Endothelial cell of umbilical vein (primary cell): Measurements from ENCODE around the gene TBCD. TPM values are rescaled to one million over a fixed set of nuclear protein-coding genes. Genes with fewer than 3 reads are reported as not detected.

ENCODE experiments used
- BruUV-seq: library from RNA; stranded (reverse); fragments of 400-500 nt; replicated peaks from 2 replicates; lab custom pipeline; 2021; lab: Mats Ljungman, UMichigan
- CTCF ChIA-PET: fragments of 300-600, 350-600 bp; sonication (Branson Sonifier 250); formaldehyde crosslinking; loops from one replicate; lab custom pipeline; 2021; ENCODE audit warnings: antibody characterized with exemption, inconsistent platforms; lab: Charles Lee
- POLR2A ChIA-PET: fragments of 300-600, 350-600 bp; sonication (Branson Sonifier 250); formaldehyde crosslinking; loops from one replicate; lab custom pipeline; 2021; ENCODE audit warnings: antibody characterized with exemption, inconsistent platforms; lab: Charles Lee
- DNase-seq: peaks from one replicate; pipeline ENCODE4 v3.0.0-alpha.2; 2011; ENCODE audit warnings: low read depth, low spot score
- FAIRE-seq: peaks from 2 replicates; lab custom pipeline; 2011; peaks lifted over from hg19 to GRCh38; lab: Jason Lieb, UNC
- H2AFZ ChIP-seq: 2 replicates; pipeline ENCODE4 v1.6.0; 2012; ENCODE audit warnings: low read depth, low read length, control low read depth, inconsistent platforms
- H3K27ac ChIP-seq: 2 replicates; pipeline ENCODE4 v1.5.1; 2011; ENCODE audit warnings: low read depth, mild to moderate bottlenecking, control low read depth, low read length, moderate library complexity; ENCODE audit not compliant: insufficient read depth
- H3K27me3 ChIP-seq, 2 experiments: 2 replicates each; pipeline versions ENCODE4 v1.6.0 to v1.6.1; 2011; ENCODE audit warnings: low read length in 2 of 2, mixed read lengths in 1 of 2; ENCODE audit not compliant: control insufficient read depth in 2 of 2, insufficient read depth in 2 of 2
- H3K36me3 ChIP-seq, 2 experiments: 2 replicates in 1 of 2; 3 replicates in 1 of 2; pipeline ENCODE4 v1.5.1; 2011; ENCODE audit warnings: low read length in 2 of 2, mild to moderate bottlenecking in 1 of 2, moderate library complexity in 1 of 2; ENCODE audit not compliant: control insufficient read depth in 2 of 2, insufficient read depth in 2 of 2; ENCODE audit errors: extremely low read depth in 1 of 2
- H3K4me1 ChIP-seq: 3 replicates; pipeline ENCODE4 v1.5.1; 2011; ENCODE audit warnings: mild to moderate bottlenecking, low read length; ENCODE audit not compliant: control insufficient read depth, insufficient read depth; ENCODE audit errors: extremely low read depth
- H3K4me2 ChIP-seq: 2 replicates; pipeline ENCODE4 v1.6.1; 2011; ENCODE audit warnings: low read length, control low read depth, mixed read lengths; ENCODE audit not compliant: insufficient read depth
- H3K4me3 ChIP-seq, 3 experiments: fragments of 200-600 bp in 1 of 3; sonication (generic), shearing (Covaris generic) in 1 of 3; replicated peaks in 1 of 3; 2 replicates each; pipeline ENCODE4 v1.5.1; 2011 to 2016; ENCODE audit warnings: control low read depth in 3 of 3, low read length in 3 of 3, mild to moderate bottlenecking in 2 of 3, inconsistent platforms in 1 of 3, low read depth in 1 of 3, moderate library complexity in 1 of 3; ENCODE audit not compliant: insufficient read depth in 1 of 3
- H3K79me2 ChIP-seq: 2 replicates; pipeline ENCODE4 v1.6.0; 2012; ENCODE audit warnings: low read length, inconsistent platforms; ENCODE audit not compliant: control insufficient read depth, insufficient read depth
- H3K9ac ChIP-seq: replicated peaks from 2 replicates; pipeline ENCODE3; 2011; ENCODE audit warnings: low read length, control low read depth; ENCODE audit not compliant: insufficient read depth; ENCODE audit errors: extremely low read depth
- H3K9me1 ChIP-seq: replicated peaks from 3 replicates; pipeline ENCODE4 v1.6.0; 2011; ENCODE audit warnings: mild to moderate bottlenecking, low read length; ENCODE audit not compliant: control insufficient read depth, insufficient read depth; ENCODE audit errors: extremely low read depth
- H3K9me3 ChIP-seq: replicated peaks from 2 replicates; pipeline ENCODE4 v1.5.1; 2012; ENCODE audit warnings: low read length, inconsistent platforms; ENCODE audit not compliant: control insufficient read depth, insufficient read depth
- H4K20me1 ChIP-seq: replicated peaks from 2 replicates; pipeline ENCODE3; 2011; ENCODE audit warnings: mild to moderate bottlenecking, low read length; ENCODE audit not compliant: control insufficient read depth, insufficient read depth; ENCODE audit errors: extremely low read depth
- EZH2 ChIP-seq: IDR thresholded peaks from 2 replicates; pipeline ENCODE4 v1.6.1; 2012; ENCODE audit warnings: borderline replicate concordance, low read depth, mild to moderate bottlenecking, moderate library complexity, low read length, inconsistent platforms; ENCODE audit not compliant: severe bottlenecking
- FOS ChIP-seq: IDR thresholded peaks from 2 replicates; pipeline ENCODE4 v1.6.1; 2011; ENCODE audit warnings: mild to moderate bottlenecking, low read length, moderate library complexity, borderline replicate concordance; ENCODE audit not compliant: insufficient read depth
- GATA2 ChIP-seq: IDR thresholded peaks from 2 replicates; pipeline ENCODE4 v1.7.0; 2011; ENCODE audit warnings: low read depth, mild to moderate bottlenecking, moderate library complexity, mixed read lengths, low read length; ENCODE audit not compliant: insufficient read length, insufficient read depth
- JUN ChIP-seq: IDR thresholded peaks from 2 replicates; pipeline ENCODE4 v1.6.1; 2011; ENCODE audit warnings: borderline replicate concordance, low read depth; ENCODE audit not compliant: insufficient read length, insufficient read depth
- MYC ChIP-seq: IDR thresholded peaks from one replicate; pipeline ENCODE4 v1.6.1; 2011; ENCODE audit warnings: mild to moderate bottlenecking, low read depth, low read length
- POLR2A ChIP-seq: IDR thresholded peaks from 2 replicates; pipeline ENCODE4 v1.6.1; 2012; ENCODE audit warnings: low read depth, mild to moderate bottlenecking, control low read depth, low read length
- POLR2AphosphoS5 ChIP-seq: IDR thresholded peaks from 2 replicates; pipeline ENCODE4 v1.6.1; 2012; ENCODE audit warnings: low read depth, mild to moderate bottlenecking, control low read depth, low read length, moderate library complexity; ENCODE audit not compliant: insufficient read depth
- dilution Hi-C: fragments of 300-500 bp; cut with MboI; formaldehyde crosslinking; loops from one replicate; pipeline ENCODE4 v1.15.0; 2019; ENCODE audit warnings: low sequenced_read_pairs; ENCODE audit not compliant: extremely low pct_ligation_motif_present
- intact Hi-C: fragments of 100-400 bp; cut with micrococcal nuclease; formaldehyde crosslinking; loops from one replicate; pipeline ENCODE4 v1.10.0; 2022
- polyA plus RNA-seq, 4 experiments: library from polyadenylated mRNA; depleted of rRNA in 3 of 4; stranded (reverse) in 3 of 4; unstranded in 1 of 4; fragments of >200 nt; gene quantifications; 2 replicates each; pipeline versions ENCODE4 v1.2.1 to v1.2.3, GENCODE V29; 2011 to 2012; ENCODE audit warnings: missing spikeins in 1 of 4
- total RNA-seq: library from RNA; stranded (reverse); gene quantifications from 2 replicates; pipeline ENCODE4 v1.2.3, GENCODE V29; 2021
- TF ChIP-seq, protein P1 (sequence below): IDR thresholded peaks from 2 replicates; pipeline ENCODE4 v1.6.1; 2011; ENCODE audit not compliant: insufficient read depth, insufficient read length
- TF ChIP-seq, protein P2 (sequence below), 2 donors: IDR thresholded peaks; 1 replicate in 1 of 2; 2 replicates in 1 of 2; pipeline ENCODE4 v1.5.1; 2011; ENCODE audit warnings: low read length in 2 of 2, mild to moderate bottlenecking in 2 of 2, moderate library complexity in 2 of 2, control low read depth in 1 of 2, inconsistent platforms in 1 of 2, low read depth in 1 of 2; ENCODE audit not compliant: insufficient read depth in 1 of 2; ENCODE audit errors: extremely low read depth in 1 of 2

The TBCD gene
- total and polyA plus RNA-seq, 2 donors (not counting 3 experiments of a cell fraction or from before 2014, with no cell fraction given): 121 to 145 TPM

DNA sequence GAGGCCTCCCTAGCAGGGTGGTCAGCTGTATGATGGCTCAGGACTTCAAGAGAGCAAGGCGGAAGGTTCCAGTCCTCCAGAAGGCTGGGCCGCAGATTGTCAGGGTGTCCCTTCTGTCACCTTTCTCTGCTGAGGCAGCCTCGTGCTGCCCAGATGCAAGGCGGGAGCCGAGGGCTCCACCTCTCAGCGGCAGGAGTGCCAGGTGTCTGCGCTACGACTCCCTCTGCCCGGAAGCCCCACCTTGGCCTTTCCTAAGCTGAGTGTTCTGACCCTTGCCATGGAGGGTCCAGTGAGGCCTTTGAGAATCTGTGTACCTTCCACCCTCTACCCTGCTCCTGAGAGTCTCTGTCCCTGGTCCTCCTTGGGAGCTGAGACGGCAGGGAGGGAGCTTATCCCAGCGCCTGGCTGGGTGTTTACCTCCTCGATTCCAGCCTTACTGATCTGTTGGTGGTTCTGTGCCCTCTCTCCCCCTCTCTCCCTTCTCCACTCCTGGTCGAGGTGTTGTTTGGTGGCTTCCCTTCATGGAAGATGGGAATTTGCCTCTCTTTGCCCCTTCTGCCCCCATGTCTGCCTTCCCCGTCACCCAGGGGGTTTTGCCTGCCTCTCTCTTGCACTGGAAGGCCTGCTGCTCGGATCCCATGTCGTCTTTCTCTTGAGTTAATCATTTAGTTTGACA is 90.2 kb downstream of the TBCD start:
- no peaks in the 10 kb centered on the region for H4K20me1 ChIP-seq
- CTCF ChIA-PET: interaction anchor here (1.2 kb wide), 1 partner anchor 10 kb away, joined by 3 read pairs; no protein-coding TSS in a partner anchor
- H3K27me3 ChIP-seq: no peaks in the 10 kb centered on the region
- H3K4me3 ChIP-seq: no peak overlapping the region
- FAIRE-seq (no peak), DNase-seq (no peak)
- no TSS peak for BruUV-seq
- H3K4me1 ChIP-seq: peaks cover 19% of the 10 kb centered on the region
- no peaks in the 10 kb centered on the region for H3K36me3 ChIP-seq
- H3K27ac ChIP-seq: no peak overlapping the region
- no peak overlapping the region for H3K4me2 ChIP-seq
- no peaks in the 10 kb centered on the region for H3K9me3 ChIP-seq
- peaks cover 15% of the 10 kb centered on the region for H3K79me2 ChIP-seq
- no peaks in the 10 kb centered on the region for H3K9me1 ChIP-seq
- H2AFZ ChIP-seq: no peak overlapping the region
- dilution Hi-C loops: no loop called here
- POLR2A ChIA-PET: no interaction called here
- H3K9ac ChIP-seq: no peak overlapping the region
- intact Hi-C loops: loop anchor here (10.0 kb wide), 1 partner anchor 387 kb away; the partner anchor contains the start of genes CYBC1 and NARF
- TF ChIP-seq POLR2AphosphoS5: no peak
- no peak for TF ChIP-seq MYC
- TF ChIP-seq FOS: no peak
- no peak for TF ChIP-seq GATA2
- TF ChIP-seq JUN: no peak
- TF ChIP-seq, protein P1, sequence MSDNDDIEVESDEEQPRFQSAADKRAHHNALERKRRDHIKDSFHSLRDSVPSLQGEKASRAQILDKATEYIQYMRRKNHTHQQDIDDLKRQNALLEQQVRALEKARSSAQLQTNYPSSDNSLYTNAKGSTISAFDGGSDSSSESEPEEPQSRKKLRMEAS: no peak
- no peak for TF ChIP-seq POLR2A
- no peak for TF ChIP-seq EZH2
- TF ChIP-seq, protein P2, sequence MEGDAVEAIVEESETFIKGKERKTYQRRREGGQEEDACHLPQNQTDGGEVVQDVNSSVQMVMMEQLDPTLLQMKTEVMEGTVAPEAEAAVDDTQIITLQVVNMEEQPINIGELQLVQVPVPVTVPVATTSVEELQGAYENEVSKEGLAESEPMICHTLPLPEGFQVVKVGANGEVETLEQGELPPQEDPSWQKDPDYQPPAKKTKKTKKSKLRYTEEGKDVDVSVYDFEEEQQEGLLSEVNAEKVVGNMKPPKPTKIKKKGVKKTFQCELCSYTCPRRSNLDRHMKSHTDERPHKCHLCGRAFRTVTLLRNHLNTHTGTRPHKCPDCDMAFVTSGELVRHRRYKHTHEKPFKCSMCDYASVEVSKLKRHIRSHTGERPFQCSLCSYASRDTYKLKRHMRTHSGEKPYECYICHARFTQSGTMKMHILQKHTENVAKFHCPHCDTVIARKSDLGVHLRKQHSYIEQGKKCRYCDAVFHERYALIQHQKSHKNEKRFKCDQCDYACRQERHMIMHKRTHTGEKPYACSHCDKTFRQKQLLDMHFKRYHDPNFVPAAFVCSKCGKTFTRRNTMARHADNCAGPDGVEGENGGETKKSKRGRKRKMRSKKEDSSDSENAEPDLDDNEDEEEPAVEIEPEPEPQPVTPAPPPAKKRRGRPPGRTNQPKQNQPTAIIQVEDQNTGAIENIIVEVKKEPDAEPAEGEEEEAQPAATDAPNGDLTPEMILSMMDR (IDR thresholded peaks at IDR 0.05; ENCODE audit: extremely low read depth in 1 of 2, insufficient read depth in 1 of 2, low read depth in 1 of 2, low read length in 2 of 2): no peak
